Measurements from ENCODE around the gene CRAMP1.

DNA sequence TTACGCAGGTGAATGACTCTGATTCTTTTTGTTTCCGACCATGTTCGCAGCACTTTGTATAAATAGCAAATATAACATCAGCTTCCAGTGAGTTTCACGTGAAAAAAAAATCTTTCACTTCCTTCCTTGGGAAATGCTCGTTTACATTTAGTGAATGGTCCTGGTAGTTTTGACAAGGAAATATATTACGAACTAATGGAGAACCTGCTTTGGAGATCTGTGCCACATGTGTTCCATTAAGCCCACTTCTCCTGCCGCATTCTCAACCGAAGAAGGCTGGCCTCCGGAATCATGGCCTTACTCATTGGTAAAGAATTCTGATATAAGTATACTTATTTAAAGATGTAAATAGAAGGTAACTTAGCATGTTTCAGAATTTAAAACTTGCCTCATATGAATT, 3.6 kb downstream of the CRAMP1 start:
- TF ChIP-seq, protein P1, sequence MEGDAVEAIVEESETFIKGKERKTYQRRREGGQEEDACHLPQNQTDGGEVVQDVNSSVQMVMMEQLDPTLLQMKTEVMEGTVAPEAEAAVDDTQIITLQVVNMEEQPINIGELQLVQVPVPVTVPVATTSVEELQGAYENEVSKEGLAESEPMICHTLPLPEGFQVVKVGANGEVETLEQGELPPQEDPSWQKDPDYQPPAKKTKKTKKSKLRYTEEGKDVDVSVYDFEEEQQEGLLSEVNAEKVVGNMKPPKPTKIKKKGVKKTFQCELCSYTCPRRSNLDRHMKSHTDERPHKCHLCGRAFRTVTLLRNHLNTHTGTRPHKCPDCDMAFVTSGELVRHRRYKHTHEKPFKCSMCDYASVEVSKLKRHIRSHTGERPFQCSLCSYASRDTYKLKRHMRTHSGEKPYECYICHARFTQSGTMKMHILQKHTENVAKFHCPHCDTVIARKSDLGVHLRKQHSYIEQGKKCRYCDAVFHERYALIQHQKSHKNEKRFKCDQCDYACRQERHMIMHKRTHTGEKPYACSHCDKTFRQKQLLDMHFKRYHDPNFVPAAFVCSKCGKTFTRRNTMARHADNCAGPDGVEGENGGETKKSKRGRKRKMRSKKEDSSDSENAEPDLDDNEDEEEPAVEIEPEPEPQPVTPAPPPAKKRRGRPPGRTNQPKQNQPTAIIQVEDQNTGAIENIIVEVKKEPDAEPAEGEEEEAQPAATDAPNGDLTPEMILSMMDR (IDR thresholded peaks at IDR 0.05): no peak
- no peak for TF ChIP-seq POLR2A (IDR thresholded peaks at IDR 0.05)

Data from adrenal gland (tissue), 5 donors.